ENCODE results near the gene COX17.

The COX17 gene

DNA sequence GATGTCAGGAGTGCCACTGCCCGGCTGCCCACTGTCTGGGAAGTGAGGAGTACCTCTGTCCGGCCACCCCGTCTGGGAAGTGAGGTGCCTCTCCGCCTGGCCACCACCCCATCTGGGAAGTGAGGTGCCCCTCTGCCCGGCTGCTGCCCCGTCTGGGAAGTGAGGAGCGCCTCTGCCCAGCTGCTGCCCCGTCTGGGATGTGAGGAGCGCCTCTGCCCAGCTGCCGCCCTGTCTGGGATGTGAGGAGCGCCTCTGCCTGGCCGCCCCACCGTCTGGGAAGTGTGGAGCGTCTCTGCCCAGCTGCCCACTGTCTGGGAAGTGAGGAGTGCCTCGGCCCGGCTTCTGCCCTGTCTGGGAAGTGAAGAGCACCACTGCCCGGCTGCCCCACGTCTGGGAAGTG, 3.3 kb downstream of the COX17 start:
- no peak for DNase-seq

DNA sequence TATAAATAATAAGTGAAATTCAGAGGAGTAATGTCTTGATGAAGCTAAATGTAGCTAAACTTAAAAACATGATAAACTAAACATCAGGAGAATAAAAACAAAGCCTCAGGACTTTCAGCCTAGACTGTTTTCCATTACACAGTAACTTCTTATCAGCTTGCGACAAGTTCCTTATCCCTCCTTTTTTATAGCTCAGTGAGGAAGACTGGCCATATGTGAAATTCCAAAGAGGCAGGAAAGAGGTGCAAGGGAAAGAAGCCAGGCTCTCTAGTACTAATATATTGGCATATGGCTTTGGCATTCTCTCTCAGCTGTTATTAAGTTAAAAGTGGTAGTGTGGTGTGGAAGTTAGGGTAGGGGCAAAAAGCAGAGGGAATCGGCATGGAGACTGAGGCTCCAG, 4.4 kb downstream of the COX17 start:
- DNase-seq: no peak

DNA sequence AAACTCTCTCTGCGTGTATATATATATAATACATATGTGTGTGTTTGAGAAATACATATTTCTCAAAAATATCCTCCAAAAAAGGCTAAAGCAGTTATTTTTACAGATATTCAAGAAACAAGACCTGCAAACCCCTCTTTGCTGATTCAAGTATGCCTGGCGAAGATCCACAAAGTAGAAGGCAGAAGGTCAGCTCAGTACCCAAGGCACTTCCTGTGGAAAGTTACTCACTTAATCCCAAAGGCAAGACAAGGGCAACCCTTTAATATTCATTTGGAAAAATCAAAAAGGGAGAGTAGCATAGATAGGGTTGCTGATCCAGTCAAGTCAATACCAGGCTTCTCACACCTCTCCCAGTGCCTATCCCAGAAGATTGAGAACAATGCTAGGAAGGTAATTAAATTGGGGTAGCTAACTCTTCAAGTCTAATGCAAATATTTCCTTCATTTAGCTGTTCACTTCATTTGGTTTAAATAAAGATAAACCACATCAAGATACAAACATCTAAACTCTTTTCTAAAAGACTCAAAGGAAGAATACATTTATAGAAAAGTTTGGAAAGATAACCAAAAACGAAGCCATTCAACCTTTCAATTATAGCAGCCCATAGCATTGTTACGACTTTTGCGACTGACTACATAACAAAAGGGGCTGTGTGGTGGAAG, 7.2 kb downstream of the COX17 start:
- no peak for DNase-seq

DNA sequence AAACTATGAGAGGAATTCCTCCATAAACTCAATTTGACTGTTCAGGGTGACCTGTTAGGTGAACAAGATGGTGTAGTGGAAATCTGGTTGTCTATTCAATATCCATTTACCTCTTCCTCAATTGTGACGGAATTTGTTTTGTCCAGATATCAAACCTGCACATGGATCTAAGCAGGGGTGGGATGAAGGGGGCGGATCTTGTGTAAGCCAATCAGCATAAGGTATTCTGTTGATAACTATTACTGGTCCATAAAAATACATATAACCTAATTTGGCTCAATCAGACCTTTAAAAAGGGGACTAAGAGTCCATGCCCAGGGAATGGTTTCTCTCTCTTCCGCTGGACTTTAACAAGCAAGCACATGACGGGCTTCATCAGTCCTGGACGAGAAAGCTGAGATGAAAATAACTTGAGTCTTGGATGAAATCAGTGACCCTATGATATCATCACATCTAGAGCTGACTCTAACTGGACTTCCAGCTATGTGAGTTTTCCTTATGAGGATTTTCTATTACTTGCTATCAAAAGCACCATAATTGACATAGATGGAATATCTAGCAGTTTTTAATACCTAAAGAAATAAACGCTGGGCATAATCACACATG, 11.1 kb downstream of the COX17 start:
- no peak for DNase-seq

GRCh38 chr3:119664850-119665379, 12.3 kb downstream of the COX17 start:
- DNase-seq: no peak

- no peak for DNase-seq
Measured at GRCh38 chr3:119664370-119664769, 12.8 kb downstream of the COX17 start.

DNA sequence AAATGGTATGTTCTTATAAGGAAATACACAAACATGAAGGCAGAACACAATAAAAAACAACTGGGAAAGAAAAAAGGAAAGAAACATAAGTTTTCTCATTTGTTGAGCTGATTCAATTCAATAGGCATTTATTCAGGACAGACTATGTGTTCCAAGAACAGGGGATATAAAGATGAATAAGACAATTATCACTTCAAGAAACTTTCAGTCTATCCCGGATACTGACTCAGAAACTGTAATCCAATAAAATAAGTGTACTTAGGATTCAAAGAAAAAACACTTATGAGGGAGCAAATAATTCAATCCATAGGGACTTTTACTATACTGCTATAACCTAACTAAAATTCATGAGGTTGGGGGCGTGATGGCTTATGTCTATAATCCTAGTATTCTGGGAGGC, 13.3 kb downstream of the COX17 start:
- no peak for DNase-seq

- no peak for DNase-seq
Measured at GRCh38 chr3:119662604-119663373, 14.4 kb downstream of the COX17 start.

- no peak for DNase-seq
Measured at GRCh38 chr3:119660474-119661440, 16.4 kb downstream of the COX17 start, which contains the start of gene POPDC2. Gene POPDC2, minus strand, starts transcription at chr3:119660589. Its CDS starts 166 bp downstream, at chr3:119660423.

DNA sequence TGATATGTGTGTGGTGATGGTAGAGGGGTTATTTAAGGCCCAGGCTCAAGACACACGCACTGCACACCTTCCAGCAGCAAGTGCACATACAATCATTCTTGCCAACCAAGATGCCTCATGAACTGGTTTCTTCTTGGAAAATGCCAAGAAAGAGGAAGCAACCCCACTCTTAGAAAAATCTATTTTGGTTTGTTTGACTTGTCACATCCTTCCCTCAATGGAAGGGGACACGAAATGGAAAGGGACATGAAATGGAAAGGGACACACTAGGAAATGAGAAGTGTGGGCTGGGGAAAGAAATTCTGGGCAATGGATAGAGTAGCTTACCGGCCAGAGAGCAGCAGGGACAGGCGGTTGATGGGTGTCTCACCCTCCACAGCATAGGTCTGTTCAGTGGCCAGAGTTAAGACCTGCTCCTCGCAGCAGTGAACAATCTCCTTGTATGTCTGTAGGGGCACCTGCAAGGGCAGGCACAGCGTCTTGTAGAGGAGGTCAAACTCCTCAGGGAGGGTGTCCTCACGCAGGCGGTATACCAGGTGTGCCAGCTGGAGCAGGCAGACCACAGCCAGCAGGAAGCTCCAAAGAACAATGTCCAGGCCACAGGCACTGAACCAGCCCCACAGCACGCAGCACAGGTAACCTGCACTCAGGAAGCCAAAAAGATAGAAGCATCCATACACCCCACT, 17.5 kb downstream of the COX17 start:
- no peak for DNase-seq

DNA sequence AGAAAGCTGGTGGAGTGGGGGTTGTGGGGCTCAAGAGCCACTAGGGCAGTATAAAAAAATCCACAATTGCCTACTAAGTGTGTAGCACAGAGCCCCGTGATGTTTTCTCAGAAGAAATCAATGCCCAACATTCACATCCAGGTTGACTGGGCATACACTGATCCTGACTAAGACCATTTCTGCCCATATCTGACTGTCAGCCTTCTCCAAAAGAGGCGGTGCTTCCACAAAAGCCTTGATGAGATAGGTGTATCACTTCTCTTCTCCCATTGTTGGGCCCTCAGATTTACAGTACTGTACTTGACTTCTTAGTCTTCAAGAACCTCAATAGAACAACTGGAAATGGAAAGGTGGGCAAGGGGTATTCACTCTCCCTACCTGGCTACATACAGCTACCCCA, 18.2 kb downstream of the COX17 start:
- DNase-seq: no peak

DNA sequence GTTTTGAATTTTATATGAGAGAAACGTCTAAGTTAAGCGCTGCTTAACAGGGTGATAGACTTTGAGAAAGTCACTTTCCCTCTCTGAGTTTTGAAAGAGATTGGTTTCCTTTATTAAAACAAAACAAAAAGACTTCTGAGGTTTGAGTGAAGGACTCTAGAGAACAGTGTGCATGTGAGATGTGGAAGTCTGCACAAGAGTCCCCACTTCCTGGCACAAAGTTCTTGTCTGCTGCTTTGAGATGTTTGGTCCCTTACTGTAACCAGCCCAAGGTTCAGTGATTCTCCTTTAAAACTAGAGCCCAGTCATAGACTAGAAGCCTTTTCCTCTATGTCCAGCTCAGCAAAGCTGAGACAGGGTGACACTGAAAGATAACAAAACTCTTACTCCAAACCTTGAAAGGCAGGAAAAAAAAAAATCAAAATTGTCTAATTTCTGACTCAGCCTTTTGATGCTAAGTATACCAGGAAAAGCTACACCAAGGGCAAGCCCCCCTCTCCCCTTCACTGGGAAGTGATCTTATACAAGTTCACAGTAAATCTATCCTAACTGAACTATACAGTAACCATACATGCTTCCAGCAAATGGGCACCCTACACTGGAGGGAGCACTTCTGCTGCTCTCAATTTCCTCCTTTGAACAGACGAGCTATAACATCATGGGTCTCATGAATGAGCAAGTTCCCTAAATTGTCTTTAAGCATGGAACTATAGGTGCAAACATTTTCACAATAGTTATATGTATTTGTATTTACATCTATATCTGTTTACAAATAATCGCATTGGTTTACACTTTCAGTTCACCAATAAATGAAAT, 19.1 kb downstream of the COX17 start:
- no peak for DNase-seq

- DNase-seq: no peak
Measured at GRCh38 chr3:119653876-119654275, 23.3 kb downstream of the COX17 start.

DNA sequence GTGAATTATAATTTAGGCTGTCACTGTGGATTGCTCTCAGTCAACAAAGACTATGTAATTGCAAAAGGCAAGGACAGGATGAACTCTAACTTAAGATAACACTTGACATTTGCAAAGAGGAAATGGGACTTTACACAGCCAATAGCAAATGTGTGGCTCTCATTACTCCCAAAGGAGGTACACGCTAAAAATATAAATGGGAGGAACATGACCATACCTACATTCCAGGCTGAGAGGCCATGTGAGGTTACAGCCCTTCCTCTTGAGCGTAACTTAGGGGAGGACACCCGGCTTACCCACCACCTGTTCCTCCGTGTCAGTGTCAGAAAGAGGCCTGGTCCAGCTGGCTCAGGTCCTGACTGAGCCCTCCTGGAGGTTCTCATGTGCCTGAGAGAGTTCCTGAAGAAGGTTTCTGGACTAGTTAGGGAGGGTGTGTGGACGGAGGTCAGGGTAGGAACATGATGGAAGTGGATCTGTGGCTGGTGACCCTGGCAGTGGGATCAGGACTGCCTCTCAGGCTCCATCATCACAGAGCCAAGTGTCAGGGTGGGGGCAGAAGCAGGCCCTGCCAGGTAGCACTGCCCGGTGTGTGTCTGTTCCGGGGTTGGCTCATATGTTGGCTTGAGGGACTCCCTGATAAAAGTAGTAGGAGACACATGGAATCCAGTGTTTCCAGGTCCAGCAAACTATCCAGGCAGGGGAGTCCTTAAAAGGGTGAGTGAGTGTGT, 24.7 kb downstream of the COX17 start:
- no peak for DNase-seq

GRCh38 chr3:119649761-119650160, 27.4 kb downstream of the COX17 start:
- no peak for DNase-seq

DNA sequence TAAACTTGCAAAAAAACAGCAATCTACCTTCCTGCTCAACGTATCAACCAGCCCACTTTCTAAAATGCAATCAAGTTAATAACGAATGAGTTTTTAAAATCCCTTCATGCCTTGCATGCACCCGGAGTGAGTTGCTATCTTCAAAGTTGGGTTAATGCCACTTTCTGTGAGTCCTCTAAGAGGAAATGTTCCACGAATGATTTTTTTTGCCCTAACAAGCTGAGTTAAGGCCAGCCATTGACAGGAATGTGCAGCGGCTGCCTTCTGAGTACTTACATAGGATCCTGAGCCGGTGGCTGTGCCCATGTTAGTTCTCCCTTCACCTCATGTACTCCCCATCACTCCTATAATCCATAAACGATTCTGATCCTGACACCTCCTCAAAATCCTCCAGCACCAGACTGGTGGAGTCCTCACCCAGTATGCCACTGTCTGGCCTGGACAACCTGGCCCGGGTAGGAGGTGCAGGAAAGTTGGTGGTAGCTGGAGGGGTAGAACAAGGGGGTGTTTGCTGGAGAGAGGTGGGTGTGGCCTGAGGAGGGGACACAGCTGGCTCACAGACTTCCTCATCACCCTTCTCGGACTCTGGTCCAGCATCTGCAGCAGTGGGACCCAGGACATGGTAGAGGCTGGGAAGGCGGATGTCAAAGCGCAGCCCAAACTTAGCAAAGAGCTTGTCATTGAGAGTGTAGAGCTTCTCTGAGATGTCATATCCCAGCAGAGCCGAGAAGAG, 29.2 kb downstream of the COX17 start:
- no peak for DNase-seq

GRCh38 chr3:119647171-119647570, 30.0 kb downstream of the COX17 start:
- DNase-seq: no peak

GRCh38 chr3:119645813-119646212, 31.4 kb downstream of the COX17 start:
- DNase-seq: no peak

- no peak for DNase-seq
Measured at GRCh38 chr3:119644481-119644880, 32.7 kb downstream of the COX17 start.

- no peak for DNase-seq
Measured at GRCh38 chr3:119643528-119643927, 33.7 kb downstream of the COX17 start.
